IMR-90 (cell line): ENCODE data around the gene SPSB2. TPM values are rescaled to one million over a fixed set of nuclear protein-coding genes. Genes with fewer than 3 reads are reported as not detected.

Experiments
- ATAC-seq: fragments of 200-7000 bp; cut with Tn5 transposase; 2 replicates; pipeline ENCODE4 v1.9.1; 2020; ENCODE audit warnings: low read depth, mild to moderate bottlenecking, moderate library complexity
- BruUV-seq: library from RNA; stranded (reverse); fragments of 400-500 nt; replicated peaks from 2 replicates; lab custom pipeline; 2021; lab: Mats Ljungman, UMichigan
- CTCF ChIA-PET: fragments of 300-600 bp; formaldehyde crosslinking; extraction: SDS; loops from one replicate; lab custom pipeline; 2021; ENCODE audit warnings: antibody characterized with exemption; lab: Yijun Ruan, JAX
- POLR2A ChIA-PET: fragments of 300-600 bp; sonication (Branson Sonifier 250); formaldehyde crosslinking; loops from one replicate; lab custom pipeline; 2022; ENCODE audit warnings: antibody characterized with exemption; ENCODE audit not compliant: unreplicated experiment; lab: Charles Lee
- DNase-seq: peaks from one replicate; pipeline ENCODE4 v3.0.0; 2013
- H2AFZ ChIP-seq: replicated peaks from 2 replicates; pipeline ENCODE3; 2013; ENCODE audit warnings: low read length, mild to moderate bottlenecking; ENCODE audit not compliant: poor library complexity
- H2AK5ac ChIP-seq: 2 replicates; pipeline ENCODE4 v1.6.1; 2013; ENCODE audit warnings: low read depth, low read length, inconsistent platforms
- H2AK9ac ChIP-seq: replicated peaks from 2 replicates; pipeline ENCODE3; 2013; ENCODE audit warnings: mild to moderate bottlenecking, low read depth, low read length, moderate library complexity; ENCODE audit not compliant: poor library complexity
- H2BK120ac ChIP-seq: 2 replicates; pipeline ENCODE4 v1.6.1; 2013; ENCODE audit warnings: low read depth, low read length, inconsistent platforms
- H2BK15ac ChIP-seq: 3 replicates; pipeline ENCODE4 v1.6.1; 2013; ENCODE audit warnings: low read depth, low read length, inconsistent platforms
- H2BK20ac ChIP-seq: 2 replicates; pipeline ENCODE4 v1.6.1; 2013; ENCODE audit warnings: low read depth, mild to moderate bottlenecking, inconsistent platforms, low read length, moderate library complexity
- H2BK5ac ChIP-seq: 2 replicates; pipeline ENCODE4 v1.6.1; 2013; ENCODE audit warnings: mild to moderate bottlenecking, low read depth, low read length, inconsistent platforms; ENCODE audit not compliant: poor library complexity, severe bottlenecking
- H3K14ac ChIP-seq: replicated peaks from 2 replicates; pipeline ENCODE4 v1.6.1; 2013; ENCODE audit warnings: low read depth, low read length, inconsistent platforms
- H3K18ac ChIP-seq: 2 replicates; pipeline ENCODE4 v1.6.1; 2013; ENCODE audit warnings: low read depth, low read length, control low read depth
- H3K23ac ChIP-seq: 2 replicates; pipeline ENCODE4 v1.6.1; 2013; ENCODE audit warnings: low read depth, low read length, inconsistent platforms
- H3K27ac ChIP-seq: 2 replicates; pipeline ENCODE4 v1.5.1; 2013; ENCODE audit warnings: mild to moderate bottlenecking, control low read depth, low read length; ENCODE audit not compliant: insufficient read depth
- H3K27me3 ChIP-seq: 2 replicates; pipeline ENCODE4 v1.6.1; 2013; ENCODE audit warnings: low read length; ENCODE audit not compliant: control insufficient read depth, insufficient read depth
- H3K36me3 ChIP-seq: 2 replicates; pipeline ENCODE4 v1.6.1; 2013; ENCODE audit warnings: low read length, mixed read lengths; ENCODE audit not compliant: control insufficient read depth, insufficient read depth
- H3K4ac ChIP-seq: 2 replicates; pipeline ENCODE4 v1.6.1; 2013; ENCODE audit warnings: low read depth, low read length, inconsistent platforms
- H3K4me1 ChIP-seq: 2 replicates; pipeline ENCODE4 v1.6.1; 2013; ENCODE audit warnings: low read length, mixed read lengths; ENCODE audit not compliant: control insufficient read depth, insufficient read depth
- H3K4me2 ChIP-seq: 2 replicates; pipeline ENCODE4 v1.6.1; 2013; ENCODE audit warnings: low read depth, mild to moderate bottlenecking, control low read depth, low read length, moderate library complexity
- H3K4me3 ChIP-seq: 2 replicates; pipeline ENCODE4 v1.5.1; 2013; ENCODE audit warnings: low read depth, mild to moderate bottlenecking, control low read depth, low read length, moderate library complexity; ENCODE audit not compliant: insufficient read depth
- H3K56ac ChIP-seq: 2 replicates; pipeline ENCODE4 v1.6.1; 2013; ENCODE audit warnings: low read length, inconsistent platforms; ENCODE audit not compliant: insufficient read depth; ENCODE audit errors: extremely low read depth
- H3K79me1 ChIP-seq, 2 experiments: 2 replicates each; pipeline ENCODE4 v1.6.1; 2013; ENCODE audit warnings: low read length in 2 of 2, inconsistent platforms in 1 of 2, low read depth in 1 of 2
- H3K9ac ChIP-seq: 2 replicates; pipeline ENCODE4 v1.6.1; 2013; ENCODE audit warnings: low read depth, low read length, control low read depth
- H3K9me1 ChIP-seq: 2 replicates; pipeline ENCODE4 v1.6.1; 2013; ENCODE audit warnings: low read length, inconsistent platforms; ENCODE audit not compliant: insufficient read depth
- H3K9me3 ChIP-seq: 2 replicates; pipeline ENCODE4 v1.6.1; 2013; ENCODE audit warnings: low read length; ENCODE audit not compliant: control insufficient read depth, insufficient read depth
- H4K20me1 ChIP-seq: 2 replicates; pipeline ENCODE4 v1.6.1; 2013; ENCODE audit warnings: low read length, inconsistent platforms; ENCODE audit not compliant: insufficient read depth
- H4K5ac ChIP-seq: 2 replicates; pipeline ENCODE4 v1.6.1; 2013; ENCODE audit warnings: mild to moderate bottlenecking, low read depth, low read length, control low read depth
- H4K8ac ChIP-seq, 2 experiments: 2 replicates each; pipeline ENCODE4 v1.6.1; 2013; ENCODE audit warnings: low read depth in 2 of 2, low read length in 2 of 2, control low read depth in 1 of 2, inconsistent platforms in 1 of 2
- H4K91ac ChIP-seq: 2 replicates; pipeline ENCODE4 v1.6.1; 2013; ENCODE audit warnings: low read depth, low read length, inconsistent platforms; ENCODE audit not compliant: insufficient read depth
- BHLHE40 ChIP-seq: fragments of 150-350 bp; IDR thresholded peaks from 2 replicates; pipeline ENCODE4 v1.6.1; 2016; ENCODE audit warnings: mild to moderate bottlenecking, low read depth, low read length
- CEBPB ChIP-seq: IDR thresholded peaks from 2 replicates; pipeline ENCODE4 v1.6.1; 2012; ENCODE audit warnings: low read depth, low read length, improper control_type of control experiment
- CHD1 ChIP-seq: IDR thresholded peaks from 2 replicates; pipeline ENCODE4 v1.6.1; 2012; ENCODE audit warnings: low read depth, low read length, improper control_type of control experiment
- FOS ChIP-seq: fragments of 150-350 bp; IDR thresholded peaks from 2 replicates; pipeline ENCODE4 v1.6.1; 2016; ENCODE audit warnings: low read depth, low read length
- MAZ ChIP-seq: IDR thresholded peaks from 2 replicates; pipeline ENCODE4 v1.6.1; 2012; ENCODE audit warnings: low read depth, mild to moderate bottlenecking, low read length, improper control_type of control experiment, moderate library complexity, borderline replicate concordance
- MXI1 ChIP-seq: IDR thresholded peaks from 2 replicates; pipeline ENCODE4 v1.6.1; 2012; ENCODE audit warnings: low read depth, mild to moderate bottlenecking, low read length, moderate library complexity, borderline replicate concordance
- NFE2L2 ChIP-seq: fragments of 150-350 bp; IDR thresholded peaks from 2 replicates; pipeline ENCODE4 v1.6.1; 2016; ENCODE audit warnings: low read depth, mild to moderate bottlenecking, low read length
- POLR2A ChIP-seq: IDR thresholded peaks from 2 replicates; pipeline ENCODE4 v1.6.1; 2012; ENCODE audit warnings: mild to moderate bottlenecking, low read depth, low read length
- RAD21 ChIP-seq: IDR thresholded peaks from 2 replicates; pipeline ENCODE4 v1.6.1; 2012; ENCODE audit warnings: low read length, improper control_type of control experiment
- RCOR1 ChIP-seq: IDR thresholded peaks from 2 replicates; pipeline ENCODE4 v1.6.1; 2012; ENCODE audit warnings: mild to moderate bottlenecking, low read length, improper control_type of control experiment; ENCODE audit not compliant: insufficient replicate concordance
- RFX5 ChIP-seq: IDR thresholded peaks from 2 replicates; pipeline ENCODE4 v1.8.0; 2012; ENCODE audit warnings: low read depth, mild to moderate bottlenecking, low read length, moderate library complexity
- SMC3 ChIP-seq: fragments of 150-350 bp; IDR thresholded peaks from 2 replicates; pipeline ENCODE4 v1.6.1; 2016; ENCODE audit warnings: low read depth, mild to moderate bottlenecking, antibody characterized with exemption, low read length, moderate library complexity
- WGBS, 2 experiments: methylation state at CpG; one replicate each; pipeline versions ENCODE4 v1.1.5 to v1.1.7; 2013; ENCODE audit warnings: missing lambda C conversion rate in 2 of 2; ENCODE audit not compliant: insufficient read length in 1 of 2; ENCODE audit errors: extremely low coverage in 2 of 2; 5-methylcytosine and 5-hydroxymethylcytosine counted together
- dilution Hi-C: fragments of 300-500 bp; cut with HindIII; formaldehyde crosslinking; loops from one replicate; pipeline ENCODE4 v1.14.3; 2018; ENCODE audit warnings: low sequenced_read_pairs; ENCODE audit not compliant: unreplicated experiment
- in situ Hi-C: fragments of 300-500 bp; cut with MboI; formaldehyde crosslinking; loops from 3 replicates; pipeline ENCODE4 v1.14.3; 2019; ENCODE audit warnings: low sequenced_read_pairs, inconsistent platforms, mixed read lengths
- intact Hi-C: fragments of 100-400 bp; cut with micrococcal nuclease; formaldehyde crosslinking; loops from 2 replicates; pipeline ENCODE4 v1.10.0; 2022
- polyA plus RNA-seq, 3 experiments: library from polyadenylated mRNA; depleted of rRNA; stranded (reverse); fragments of >200 nt; gene quantifications; 2 replicates each; pipeline ENCODE4 v1.2.3, GENCODE V29; 2012; ENCODE audit warnings: low replicate concordance in 1 of 3
- total RNA-seq: library from RNA; depleted of rRNA; stranded (reverse); fragments of >200 nt; gene quantifications from 2 replicates; pipeline ENCODE4 v1.2.3, GENCODE V29; 2012
- TF ChIP-seq, protein P1 (sequence below): fragments of 150-350 bp; IDR thresholded peaks from 2 replicates; pipeline ENCODE4 v1.6.1; 2016; ENCODE audit warnings: low read depth, mild to moderate bottlenecking, low read length, moderate library complexity, borderline replicate concordance
- TF ChIP-seq, protein P2 (sequence below): conservative IDR thresholded peaks from 2 replicates; pipeline ENCODE4 v1.5.1; 2012; ENCODE audit warnings: mild to moderate bottlenecking, low read depth, low read length, improper control_type of control experiment

The SPSB2 gene
- total and polyA plus RNA-seq, 2 of the 4 experiments (the other 2 are of a cell fraction): 1.3 to 4.1 TPM

- H3K4me3 ChIP-seq: peak within 1 kb of the TSS; percentile 87
- 0 out of 3 replicates have a peak within 1 kb of the TSS, but pooled peaks have one; percentile 50 for H2BK15ac ChIP-seq
- peak within 1 kb of the TSS; percentile 24; the same call in 1 of the 2 replicates for H2BK20ac ChIP-seq
- peak within 1 kb of the TSS; percentile 69 for H3K18ac ChIP-seq
- H2BK120ac ChIP-seq: peak within 1 kb of the TSS; percentile 65
- peaks cover 52% of the 10 kb centered on the region for H3K36me3 ChIP-seq
- H3K56ac ChIP-seq: peak within 1 kb of the TSS; percentile 91
- POLR2A ChIA-PET: interaction anchor here (1.1 to 1.9 kb wide), 2 partner anchors 15 to 38 kb away, joined by 3 to 6 read pairs; partner anchors contain the start of gene USP5
- dilution Hi-C loops (no loop called here), in situ Hi-C loops (loop anchor here (5.0 kb wide), 1 partner anchor 95 kb away; no protein-coding TSS in a partner anchor), intact Hi-C loops (loop anchor here (2.0 to 5.0 kb wide), 3 partner anchors 15 to 770 kb away; partner anchors contain the start of genes RNU7-1 and USP5)
- peak within 1 kb of the TSS; percentile 100 for H2AK9ac ChIP-seq
- 0 out of 2 replicates have a peak, but pooled peaks cover 7% of the 10 kb centered on the region for H3K9me1 ChIP-seq
- H3K4ac ChIP-seq: peak within 1 kb of the TSS; percentile 95
- H4K8ac ChIP-seq: peak within 1 kb of the TSS; percentile 92 to 93
- peak within 1 kb of the TSS; percentile 95 for H2AFZ ChIP-seq
- H2BK5ac ChIP-seq: peak within 1 kb of the TSS; percentile 95
- peak within 1 kb of the TSS; percentile 95 for H3K4me2 ChIP-seq
- peak; percentile 74 for DNase-seq
- no TSS peak for BruUV-seq
- H4K91ac ChIP-seq: peak within 1 kb of the TSS; percentile 84
- peaks cover 23 to 51% of the 10 kb centered on the region in 2 experiments for H3K79me1 ChIP-seq
- ATAC-seq: peak; percentile 82
- H3K23ac ChIP-seq: peak within 1 kb of the TSS; percentile 97
- CTCF ChIA-PET: no interaction called here
- H3K14ac ChIP-seq: peak within 1 kb of the TSS; percentile 95
- H2AK5ac ChIP-seq: peak within 1 kb of the TSS; percentile 97
- H3K27me3 ChIP-seq: no peaks in the 10 kb centered on the region
- 0% methylated on average over 39 of the region's 86 CpGs; no CpG with 5 or more reads in 1 of the 2 experiments for WGBS, 2 experiments
- peak within 1 kb of the TSS; percentile 97 for H3K27ac ChIP-seq
- H4K20me1 ChIP-seq: peaks cover 48% of the 10 kb centered on the region
- peak within 1 kb of the TSS; percentile 92 for H4K5ac ChIP-seq
- H3K9me3 ChIP-seq: no peaks in the 10 kb centered on the region
- H3K9ac ChIP-seq: peak within 1 kb of the TSS; percentile 100
- peaks cover 19% of the 10 kb centered on the region for H3K4me1 ChIP-seq
- TF ChIP-seq SMC3 (no peak), RCOR1 (no peak), BHLHE40 (no peak), NFE2L2 (no peak), MAZ (0 out of 2 replicates have a peak, but pooled peaks have one; percentile 17), RAD21 (no peak), CHD1 (0 out of 2 replicates have a peak, but pooled peaks have one; percentile 35), MXI1 (peak; percentile 74), POLR2A (peak; percentile 99), FOS (no peak), CEBPB (no peak), RFX5 (no peak)
- TF ChIP-seq, protein P1, sequence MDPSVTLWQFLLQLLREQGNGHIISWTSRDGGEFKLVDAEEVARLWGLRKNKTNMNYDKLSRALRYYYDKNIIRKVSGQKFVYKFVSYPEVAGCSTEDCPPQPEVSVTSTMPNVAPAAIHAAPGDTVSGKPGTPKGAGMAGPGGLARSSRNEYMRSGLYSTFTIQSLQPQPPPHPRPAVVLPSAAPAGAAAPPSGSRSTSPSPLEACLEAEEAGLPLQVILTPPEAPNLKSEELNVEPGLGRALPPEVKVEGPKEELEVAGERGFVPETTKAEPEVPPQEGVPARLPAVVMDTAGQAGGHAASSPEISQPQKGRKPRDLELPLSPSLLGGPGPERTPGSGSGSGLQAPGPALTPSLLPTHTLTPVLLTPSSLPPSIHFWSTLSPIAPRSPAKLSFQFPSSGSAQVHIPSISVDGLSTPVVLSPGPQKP: no peak
- TF ChIP-seq, protein P2, sequence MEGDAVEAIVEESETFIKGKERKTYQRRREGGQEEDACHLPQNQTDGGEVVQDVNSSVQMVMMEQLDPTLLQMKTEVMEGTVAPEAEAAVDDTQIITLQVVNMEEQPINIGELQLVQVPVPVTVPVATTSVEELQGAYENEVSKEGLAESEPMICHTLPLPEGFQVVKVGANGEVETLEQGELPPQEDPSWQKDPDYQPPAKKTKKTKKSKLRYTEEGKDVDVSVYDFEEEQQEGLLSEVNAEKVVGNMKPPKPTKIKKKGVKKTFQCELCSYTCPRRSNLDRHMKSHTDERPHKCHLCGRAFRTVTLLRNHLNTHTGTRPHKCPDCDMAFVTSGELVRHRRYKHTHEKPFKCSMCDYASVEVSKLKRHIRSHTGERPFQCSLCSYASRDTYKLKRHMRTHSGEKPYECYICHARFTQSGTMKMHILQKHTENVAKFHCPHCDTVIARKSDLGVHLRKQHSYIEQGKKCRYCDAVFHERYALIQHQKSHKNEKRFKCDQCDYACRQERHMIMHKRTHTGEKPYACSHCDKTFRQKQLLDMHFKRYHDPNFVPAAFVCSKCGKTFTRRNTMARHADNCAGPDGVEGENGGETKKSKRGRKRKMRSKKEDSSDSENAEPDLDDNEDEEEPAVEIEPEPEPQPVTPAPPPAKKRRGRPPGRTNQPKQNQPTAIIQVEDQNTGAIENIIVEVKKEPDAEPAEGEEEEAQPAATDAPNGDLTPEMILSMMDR: no peak
Measured at GRCh38 chr12:6867413-6868210, 5.5 kb downstream of the SPSB2 start, which contains the start of gene TPI1. TPI1 (plus strand) TSS chr12:6867531; CDS start chr12:6867567, 36 bp downstream.
